ENCODE measurements around the gene JAZF1.

- TF ChIP-seq CTCF (conservative IDR thresholded peaks at IDR 0.05 in 1 of 2, IDR thresholded peaks at IDR 0.05 in 1 of 2; ENCODE audit: extremely low read depth in 1 of 2, insufficient read depth in 1 of 2, low read depth in 1 of 2, low read length in 2 of 2) (no peak), EZH2 (IDR thresholded peaks at IDR 0.05; ENCODE audit: borderline replicate concordance, low read length) (no peak)
Observed at GRCh38 chr7:28015169-28015568, 165.4 kb downstream of the JAZF1 start.

Measured in mammary epithelial cell (primary cell).